ENCODE measurements around the gene FALEC.

GRCh38 chr1:150549496-150550221, 34.1 kb downstream of the FALEC start:
- no peak for TF ChIP-seq CTCF (IDR thresholded peaks at IDR 0.05)
- no peak for TF ChIP-seq ZFX (IDR thresholded peaks at IDR 0.05; ENCODE audit: borderline replicate concordance)

Measured in 22Rv1 (cell line).